Right renal pelvis (tissue), 4 donors: Measurements from ENCODE around the gene PLA2G12B. TPM values are rescaled to one million over a fixed set of nuclear protein-coding genes. Genes with fewer than 3 reads are reported as not detected.
A peak's percentile ranks its signal among the peaks of the same experiment; 100 is the strongest.
"Not testable (repeated sequence)": the region's sequence is repeated elsewhere in the genome, so short reads cannot be mapped to it uniquely, and the experiment has no call there.

Experiments used
- DNase-seq, 4 donors: peaks; one replicate each; pipeline ENCODE4 v3.0.0-alpha.2; 2013; ENCODE audit warnings: low read depth in 4 of 4, low spot score in 3 of 4, missing footprints in 1 of 4
- polyA plus RNA-seq, 4 donors: library from polyadenylated mRNA; unstranded; fragments of 120-200 nt; gene quantifications; one replicate each; pipeline ENCODE4 v1.2.1, GENCODE V29; 2013; ENCODE audit not compliant: insufficient read length in 4 of 4

Gene PLA2G12B
- polyA plus RNA-seq, 4 donors: 6.7 to 8.2 (median 7.2) TPM

- DNase-seq: no peak
Observed at GRCh38 chr10:72943498-72944234, 10.9 kb downstream of the PLA2G12B start.

- no peak for DNase-seq
Observed at GRCh38 chr10:72935361-72935760, 19.2 kb downstream of the PLA2G12B start.

GRCh38 chr10:72932259-72933015 is 22.2 kb downstream of the PLA2G12B start:
- no peak for DNase-seq

GRCh38 chr10:72930276-72930675 is 24.3 kb downstream of the PLA2G12B start:
- DNase-seq: no peak

- DNase-seq: no peak
Observed at GRCh38 chr10:72928798-72929197, 25.8 kb downstream of the PLA2G12B start.

- DNase-seq: no peak
Observed at GRCh38 chr10:72927485-72927884, 27.1 kb downstream of the PLA2G12B start.

- no peak for DNase-seq
Observed at GRCh38 chr10:72925951-72926465, 28.6 kb downstream of the PLA2G12B start.

GRCh38 chr10:72924351-72924750 is 30.3 kb downstream of the PLA2G12B start:
- no peak for DNase-seq

GRCh38 chr10:72921147-72921683 is 33.4 kb downstream of the PLA2G12B start:
- not testable (repeated sequence) for DNase-seq

GRCh38 chr10:72918352-72918751 is 36.3 kb downstream of the PLA2G12B start:
- no peak for DNase-seq

GRCh38 chr10:72917803-72918332 is 36.7 kb downstream of the PLA2G12B start:
- not testable (repeated sequence) for DNase-seq

- DNase-seq: not testable (repeated sequence)
Observed at GRCh38 chr10:72917201-72917600, 37.4 kb downstream of the PLA2G12B start.

- DNase-seq: no peak
Observed at GRCh38 chr10:72913287-72913686, 41.3 kb downstream of the PLA2G12B start.

GRCh38 chr10:72912736-72913135 is 41.9 kb downstream of the PLA2G12B start:
- DNase-seq: peak in 2 of 4 donors; percentile 10 to 15

- DNase-seq: no peak
Observed at GRCh38 chr10:72911758-72912157, 42.8 kb downstream of the PLA2G12B start.

- no peak for DNase-seq
Observed at GRCh38 chr10:72910705-72911104, 43.9 kb downstream of the PLA2G12B start.

GRCh38 chr10:72906446-72906845 is 48.2 kb downstream of the PLA2G12B start:
- DNase-seq: no peak

GRCh38 chr10:72904806-72905205 is 49.8 kb downstream of the PLA2G12B start:
- DNase-seq: no peak

GRCh38 chr10:72903941-72904446 is 50.6 kb downstream of the PLA2G12B start:
- DNase-seq: not testable (repeated sequence)

- DNase-seq: no peak
Observed at GRCh38 chr10:72899545-72899944, 55.1 kb downstream of the PLA2G12B start.

GRCh38 chr10:72898616-72899015 is 56.0 kb downstream of the PLA2G12B start:
- DNase-seq: no peak
